ENCODE measurements around the gene C1D. TPM values are rescaled to one million over a fixed set of nuclear protein-coding genes. Genes with fewer than 3 reads are reported as not detected.

Gene C1D
- total RNA-seq, 1 experiment from 2014 or later = 21.1 TPM

GRCh38 chr2:68031043-68031442 is 31.8 kb downstream of the C1D start:
- TF ChIP-seq CTCF (IDR thresholded peaks at IDR 0.05 in 2 of 3, conservative IDR thresholded peaks at IDR 0.05 in 1 of 3; ENCODE audit: borderline replicate concordance in 1 of 3, insufficient read depth in 1 of 3, low read depth in 2 of 3, low read length in 2 of 3) (no peak), POLR2A (IDR thresholded peaks at IDR 0.05; ENCODE audit: borderline replicate concordance, extremely low read depth, insufficient read depth, insufficient read length) (no peak), EGR1 (IDR thresholded peaks at IDR 0.05; ENCODE audit: low read depth) (no peak), ELF1 (IDR thresholded peaks at IDR 0.05; ENCODE audit: borderline replicate concordance, low read depth) (no peak), TCF7L2 (IDR thresholded peaks at IDR 0.05; ENCODE audit: borderline replicate concordance, extremely low read depth, insufficient read depth, insufficient read length) (no peak), REST (IDR thresholded peaks at IDR 0.05; ENCODE audit: low read depth) (no peak), FOSL1 (IDR thresholded peaks at IDR 0.05; ENCODE audit: low read depth) (no peak), SIN3A (IDR thresholded peaks at IDR 0.05; ENCODE audit: low read depth) (no peak), ZFX (IDR thresholded peaks at IDR 0.05) (no peak), MAX (IDR thresholded peaks at IDR 0.05) (no peak)
- no peaks in the 10 kb centered on the region for H3K36me3 ChIP-seq (ENCODE audit: control insufficient read depth in 1 of 2, insufficient read depth in 2 of 2, low read length in 2 of 2)
- no peak overlapping the region for H3K4me3 ChIP-seq (replicated peaks in 1 of 2; ENCODE audit: low read depth in 1 of 2, low read length in 2 of 2)
- ChIA-PET RAD21 (ENCODE audit: low non-redundant PET in 1 of 2, low total read pairs in 2 of 2, uncharacterized antibody in 2 of 2, unreplicated experiment in 2 of 2) (interaction anchor here in 1 of 2 experiments (0.9 kb wide), 1 partner anchor 298 kb away, joined by 3 read pairs; no protein-coding TSS in a partner anchor), CTCF (interaction anchor here (0.6 to 2.9 kb wide), 12 partner anchors 12 to 580 kb away, joined by 3 to 28 read pairs (median 4); partner anchors contain the start of gene C1D), POLR2A (interaction anchor here (0.6 kb wide), 1 partner anchor 554 kb away, joined by 4 read pairs; no protein-coding TSS in a partner anchor)
- DNase-seq (ENCODE audit: low read depth, low spot score) = no peak
- no peaks in the 10 kb centered on the region for H3K79me2 ChIP-seq (ENCODE audit: insufficient read depth, low read length)
- no peak overlapping the region for H2AFZ ChIP-seq (ENCODE audit: low read depth, low read length, poor library complexity, severe bottlenecking)
- H3K9me3 ChIP-seq (ENCODE audit: control insufficient read depth in 1 of 2, insufficient read depth in 1 of 2, low read depth in 1 of 2, low read length in 2 of 2) = no peaks in the 10 kb centered on the region
- peaks cover 5% of the 10 kb centered on the region; the same call in 1 of the 2 replicates for H3K27me3 ChIP-seq (ENCODE audit: insufficient read depth, low read length)
- no peak overlapping the region for H3K27ac ChIP-seq (ENCODE audit: low read depth, low read length)
- intact Hi-C loops (cut with micrococcal nuclease) = loop anchor here (1.0 kb wide), 2 partner anchors 185 to 298 kb away; no protein-coding TSS in a partner anchor
- ATAC-seq = no peak
- BruUV-seq (replicated peaks) = no TSS peak
- no peaks in the 10 kb centered on the region for H4K20me1 ChIP-seq (ENCODE audit: insufficient read depth)
- no peaks in the 10 kb centered on the region for H3K9me2 ChIP-seq (ENCODE audit: insufficient read depth)
- no peaks in the 10 kb centered on the region for H3K4me1 ChIP-seq (ENCODE audit: control insufficient read depth in 1 of 2, insufficient read depth in 2 of 2, low read length in 2 of 2)
- H3K9ac ChIP-seq (ENCODE audit: low read length) = no peak overlapping the region
- peak overlapping the region; percentile 29; the same call in 1 of the 2 replicates for H3K4me2 ChIP-seq (ENCODE audit: low read length)
